HepG2 (cell line): ENCODE measurements around the gene FALEC. TPM values are rescaled to one million over a fixed set of nuclear protein-coding genes. Genes with fewer than 3 reads are reported as not detected.
A peak's percentile ranks its signal among the peaks of the same experiment; 100 is the strongest.

Source experiments
- ETS1 ChIP-seq: sonication (generic); formaldehyde crosslinking; IDR thresholded peaks from 2 replicates; pipeline ENCODE4 v1.4.0; 2020; ENCODE audit warnings: missing genetic modification reagents
- KDM5B ChIP-seq: sonication (generic); formaldehyde crosslinking; IDR thresholded peaks from 2 replicates; pipeline ENCODE4 v1.4.0; 2020; ENCODE audit warnings: missing genetic modification reagents, mild to moderate bottlenecking, borderline replicate concordance
- MED1 ChIP-seq: sonication (generic); formaldehyde crosslinking; IDR thresholded peaks from 2 replicates; pipeline ENCODE4 v1.4.0; 2020; ENCODE audit warnings: missing genetic modification reagents
- MED13 ChIP-seq: sonication (generic); formaldehyde crosslinking; IDR thresholded peaks from 2 replicates; pipeline ENCODE4 v1.5.0; 2020; ENCODE audit warnings: missing genetic modification reagents
- MED8 ChIP-seq: sonication (generic); formaldehyde crosslinking; IDR thresholded peaks from 2 replicates; pipeline ENCODE4 v1.8.1; 2023; ENCODE audit warnings: mild to moderate bottlenecking, missing genetic modification reagents; ENCODE audit not compliant: insufficient replicate concordance
- PRDM15 ChIP-seq: sonication (generic); formaldehyde crosslinking; IDR thresholded peaks from 2 replicates; pipeline ENCODE4 v1.4.0; 2020; ENCODE audit warnings: missing genetic modification reagents
- PRMT3 ChIP-seq: sonication (generic); formaldehyde crosslinking; IDR thresholded peaks from 2 replicates; pipeline ENCODE4 v1.8.1; 2022; ENCODE audit warnings: low read depth, mild to moderate bottlenecking, moderate library complexity, missing genetic modification reagents, borderline replicate concordance
- RCOR2 ChIP-seq: IDR thresholded peaks from 2 replicates; pipeline ENCODE4 v1.6.1; 2016; ENCODE audit warnings: missing biosample characterization, missing genetic modification reagents
- REST ChIP-seq, 2 experiments: IDR thresholded peaks; 2 replicates each; pipeline ENCODE4 v1.6.1; 2011 to 2012; ENCODE audit warnings: low read length in 2 of 2, borderline replicate concordance in 1 of 2, low read depth in 1 of 2, mild to moderate bottlenecking in 1 of 2, moderate library complexity in 1 of 2
- SAP130 ChIP-seq: IDR thresholded peaks from 2 replicates; pipeline ENCODE4 v1.6.1; 2016; ENCODE audit warnings: low read depth
- ZKSCAN8 ChIP-seq: IDR thresholded peaks from 2 replicates; pipeline ENCODE4 v1.6.1; 2016; ENCODE audit warnings: borderline replicate concordance, missing genetic modification reagents, missing compliant biosample characterization
- ZNF235 ChIP-seq: sonication (generic); formaldehyde crosslinking; IDR thresholded peaks from 2 replicates; pipeline ENCODE4 v1.8.1; 2023; ENCODE audit warnings: mild to moderate bottlenecking, missing genetic modification reagents, borderline replicate concordance
- ZNF263 ChIP-seq: sonication (generic); formaldehyde crosslinking; IDR thresholded peaks from 2 replicates; pipeline ENCODE4 v1.4.0; 2020; ENCODE audit warnings: missing genetic modification reagents
- ZNF430 ChIP-seq: sonication (generic); formaldehyde crosslinking; IDR thresholded peaks from 2 replicates; pipeline ENCODE4 v1.9.0; 2021; ENCODE audit warnings: mild to moderate bottlenecking, missing genetic modification reagents
- ZNF501 ChIP-seq: sonication (generic); formaldehyde crosslinking; IDR thresholded peaks from 2 replicates; pipeline ENCODE4 v1.5.1; 2020; ENCODE audit warnings: mild to moderate bottlenecking, moderate library complexity, missing genetic modification reagents
- ZNF563 ChIP-seq: sonication (generic); formaldehyde crosslinking; IDR thresholded peaks from 2 replicates; pipeline ENCODE4 v1.8.0; 2022; ENCODE audit warnings: mild to moderate bottlenecking, moderate library complexity, missing genetic modification reagents
- ZNF749 ChIP-seq: sonication (generic); formaldehyde crosslinking; IDR thresholded peaks from 2 replicates; pipeline ENCODE4 v1.8.0; 2022; ENCODE audit warnings: mild to moderate bottlenecking, missing genetic modification reagents, moderate library complexity, borderline replicate concordance
- ZNF777 ChIP-seq: sonication (generic); formaldehyde crosslinking; IDR thresholded peaks from 2 replicates; pipeline ENCODE4 v1.4.0; 2020; ENCODE audit warnings: missing genetic modification reagents
- polyA plus RNA-seq, 8 experiments: library from polyadenylated mRNA; depleted of rRNA in 3 of 8; stranded (reverse) in 7 of 8; unstranded in 1 of 8; fragments of >200 nt; fragmentation: Illumina TruSeq in 4 of 8; extraction: Trizol in 4 of 8; gene quantifications; 2 replicates each; pipeline versions ENCODE4 v1.2.1 to v1.2.3, GENCODE V29; 2011 to 2016; ENCODE audit warnings: low read depth in 4 of 8, missing spikeins in 1 of 8, mixed read lengths in 1 of 8; ENCODE audit not compliant: insufficient read depth in 1 of 8
- total RNA-seq, 5 experiments: library from RNA; depleted of rRNA; stranded (reverse); fragments of >200 nt; fragmentation: Illumina TruSeq; extraction: Trizol; gene quantifications; 2 replicates each; pipeline ENCODE4 v1.2.3, GENCODE V29; 2016; ENCODE audit warnings: low read depth in 1 of 5

The FALEC gene
- total and polyA plus RNA-seq, 2 of the 13 experiments (the other 11 are each of a cell fraction or from before 2014, with no cell fraction given): 0.33 to 0.71 TPM

GRCh38 chr1:150548632-150549495 is 33.3 kb downstream of the FALEC start, which contains the start of gene ADAMTSL4 (continued):
- TF ChIP-seq REST (IDR thresholded peaks at IDR 0.05; ENCODE audit: borderline replicate concordance in 1 of 2, low read depth in 1 of 2, low read length in 2 of 2) (peak in 1 of 2 experiments; percentile 23; a peak in 1 of 4 replicates), ZKSCAN8 (CRISPR knock-in tag) (0 out of 2 replicates have a peak, but pooled peaks have one; percentile 35), MED8 (CRISPR knock-in tag) (peak; percentile 34), ZNF501 (peak; percentile 72; the same call in 1 of the 2 replicates), ZNF749 (0 out of 2 replicates have a peak, but pooled peaks have one; percentile 36), ZNF430 (CRISPR knock-in tag) (peak; percentile 48; the same call in 1 of the 2 replicates), ZNF263 (CRISPR knock-in tag) (0 out of 2 replicates have a peak, but pooled peaks have one; percentile 14), ZNF563 (CRISPR knock-in tag) (0 out of 2 replicates have a peak, but pooled peaks have one; percentile 75), MED13 (CRISPR knock-in tag) (peak; percentile 17; the same call in 1 of the 2 replicates), ZNF235 (CRISPR knock-in tag) (no peak), PRDM15 (CRISPR knock-in tag) (peak; percentile 48; the same call in 1 of the 2 replicates), KDM5B (peak; percentile 57; the same call in 1 of the 2 replicates), ETS1 (CRISPR knock-in tag) (peak; percentile 48; the same call in 1 of the 2 replicates), PRMT3 (CRISPR knock-in tag) (0 out of 2 replicates have a peak, but pooled peaks have one; percentile 63), MED1 (CRISPR knock-in tag) (peak; percentile 51; the same call in 1 of the 2 replicates), ZNF777 (CRISPR knock-in tag) (peak; percentile 97), RCOR2 (0 out of 2 replicates have a peak, but pooled peaks have one; percentile 39), SAP130 (CRISPR knock-in tag) (no peak)
